ENCODE data around the gene METTL14.

METTL14 gene

GRCh38 chr4:118760092-118760491 lies 74.9 kb downstream of the METTL14 start:
- no peak for DNase-seq

GRCh38 chr4:118760493-118760892 lies 75.3 kb downstream of the METTL14 start:
- DNase-seq, result no peak

GRCh38 chr4:118761397-118762016 lies 76.3 kb downstream of the METTL14 start:
- DNase-seq, result no peak

- DNase-seq, result no peak
Observed at GRCh38 chr4:118762155-118762554, 77.0 kb downstream of the METTL14 start.

GRCh38 chr4:118762730-118763477 lies 77.7 kb downstream of the METTL14 start:
- DNase-seq, result no peak

Measured in stimulated activated CD4-positive, alpha-beta T cell treated with anti-CD3 and anti-CD28 coated beads, Interleukin-15, amount 100 ng/mL, for 24 hours (primary cell).